IPS DF 6.9 (cell line): Measurements from ENCODE around the gene CRAMP1.
"Not testable (repeated sequence)": the region's sequence is repeated elsewhere in the genome, so short reads cannot be mapped to it uniquely, and the experiment has no call there.

Source experiments
- DNase-seq: peaks from one replicate; pipeline ENCODE4 v3.0.0-alpha.2; 2013; ENCODE audit warnings: low read depth, low spot score
- H3K27ac ChIP-seq: one replicate; pipeline ENCODE4 v1.5.1; 2013; ENCODE audit warnings: low read length, control low read depth
- H3K27me3 ChIP-seq: 2 replicates; pipeline ENCODE4 v1.6.1; 2013; ENCODE audit warnings: mild to moderate bottlenecking, low read length; ENCODE audit not compliant: control insufficient read depth, insufficient read depth
- H3K36me3 ChIP-seq: 2 replicates; pipeline ENCODE4 v1.6.1; 2013; ENCODE audit warnings: low read length; ENCODE audit not compliant: control insufficient read depth, insufficient read depth
- H3K4me1 ChIP-seq: 2 replicates; pipeline ENCODE4 v1.6.1; 2013; ENCODE audit warnings: low read length; ENCODE audit not compliant: control insufficient read depth, insufficient read depth
- H3K4me3 ChIP-seq: 2 replicates; pipeline ENCODE4 v1.5.1; 2013; ENCODE audit warnings: mild to moderate bottlenecking, low read length
- H3K9me3 ChIP-seq: 2 replicates; pipeline ENCODE4 v1.6.1; 2013; ENCODE audit warnings: low read length, inconsistent platforms; ENCODE audit not compliant: control insufficient read depth, insufficient read depth
- WGBS: extraction: QIAGEN DNeasy Blood & Tissue Kit; methylation state at CpG from one replicate; pipeline ENCODE4 v1.1.7; 2013; ENCODE audit warnings: mixed read lengths, missing lambda C conversion rate; ENCODE audit not compliant: insufficient read length, insufficient coverage; 5-methylcytosine and 5-hydroxymethylcytosine counted together

The CRAMP1 gene

GRCh38 chr16:1580256-1580655 lies 31.9 kb upstream of the CRAMP1 start:
- no peak for DNase-seq
- H3K27me3 ChIP-seq: no peaks in the 10 kb centered on the region
- H3K36me3 ChIP-seq: peaks cover 8% of the 10 kb centered on the region; the same call in 1 of the 2 replicates
- no peak overlapping the region for H3K27ac ChIP-seq
- WGBS: no CpG with 5 or more reads among the region's 12 CpGs
- no peaks in the 10 kb centered on the region for H3K4me1 ChIP-seq
- no peak overlapping the region for H3K4me3 ChIP-seq
- no peaks in the 10 kb centered on the region for H3K9me3 ChIP-seq

GRCh38 chr16:1580956-1581355 lies 31.2 kb upstream of the CRAMP1 start:
- Histone ChIP-seq H3K4me1 (no peaks in the 10 kb centered on the region), H3K4me3 (no peak overlapping the region), H3K27me3 (no peaks in the 10 kb centered on the region), H3K9me3 (no peaks in the 10 kb centered on the region), H3K27ac (no peak overlapping the region), H3K36me3 (peaks cover 8% of the 10 kb centered on the region; the same call in 1 of the 2 replicates)
- no CpG with 5 or more reads among the region's 6 CpGs for WGBS
- no peak for DNase-seq

GRCh38 chr16:1581804-1582203 lies 30.4 kb upstream of the CRAMP1 start:
- no CpG with 5 or more reads among the region's 9 CpGs for WGBS
- no peaks in the 10 kb centered on the region for H3K9me3 ChIP-seq
- no peak for DNase-seq
- H3K36me3 ChIP-seq: peaks cover 8% of the 10 kb centered on the region; the same call in 1 of the 2 replicates
- no peaks in the 10 kb centered on the region for H3K27me3 ChIP-seq
- no peak overlapping the region for H3K27ac ChIP-seq
- no peaks in the 10 kb centered on the region for H3K4me1 ChIP-seq
- no peak overlapping the region for H3K4me3 ChIP-seq

GRCh38 chr16:1583180-1583579 lies 29.0 kb upstream of the CRAMP1 start:
- Histone ChIP-seq H3K4me3 (no peak overlapping the region), H3K4me1 (no peaks in the 10 kb centered on the region), H3K27ac (no peak overlapping the region), H3K27me3 (no peaks in the 10 kb centered on the region), H3K9me3 (no peaks in the 10 kb centered on the region), H3K36me3 (peaks cover 8% of the 10 kb centered on the region; the same call in 1 of the 2 replicates)
- DNase-seq: no peak
- no CpG with 5 or more reads among the region's 15 CpGs for WGBS

- Histone ChIP-seq H3K9me3 (no peaks in the 10 kb centered on the region), H3K4me3 (no peak overlapping the region), H3K27ac (no peak overlapping the region), H3K36me3 (peaks cover 8% of the 10 kb centered on the region; the same call in 1 of the 2 replicates), H3K4me1 (no peaks in the 10 kb centered on the region), H3K27me3 (no peaks in the 10 kb centered on the region)
- DNase-seq: no peak
- WGBS: no CpG with 5 or more reads among the region's 8 CpGs
Measured at GRCh38 chr16:1584926-1585484, 27.2 kb upstream of the CRAMP1 start.

- no peaks in the 10 kb centered on the region for H3K9me3 ChIP-seq
- no peaks in the 10 kb centered on the region for H3K36me3 ChIP-seq
- WGBS: no CpG with 5 or more reads among the region's 6 CpGs
- no peak for DNase-seq
- H3K27me3 ChIP-seq: no peaks in the 10 kb centered on the region
- H3K27ac ChIP-seq: no peak overlapping the region
- H3K4me1 ChIP-seq: no peaks in the 10 kb centered on the region
- no peak overlapping the region for H3K4me3 ChIP-seq
Measured at GRCh38 chr16:1590366-1590765, 21.8 kb upstream of the CRAMP1 start.

- no peaks in the 10 kb centered on the region for H3K27me3 ChIP-seq
- H3K9me3 ChIP-seq: no peaks in the 10 kb centered on the region
- no peak for DNase-seq
- H3K4me1 ChIP-seq: no peaks in the 10 kb centered on the region
- no peaks in the 10 kb centered on the region for H3K36me3 ChIP-seq
- WGBS: no CpG with 5 or more reads among the region's 23 CpGs
- H3K4me3 ChIP-seq: no peak overlapping the region
- no peak overlapping the region for H3K27ac ChIP-seq
Measured at GRCh38 chr16:1590930-1591705, 21.0 kb upstream of the CRAMP1 start.

- no CpG with 5 or more reads among the region's 16 CpGs for WGBS
- H3K9me3 ChIP-seq: no peaks in the 10 kb centered on the region
- H3K36me3 ChIP-seq: no peaks in the 10 kb centered on the region
- H3K27me3 ChIP-seq: no peaks in the 10 kb centered on the region
- no peak overlapping the region for H3K4me3 ChIP-seq
- H3K27ac ChIP-seq: no peak overlapping the region
- H3K4me1 ChIP-seq: no peaks in the 10 kb centered on the region
- no peak for DNase-seq
Measured at GRCh38 chr16:1592446-1592845, 19.7 kb upstream of the CRAMP1 start.

GRCh38 chr16:1595511-1595910 lies 16.6 kb upstream of the CRAMP1 start:
- H3K4me3 ChIP-seq, H3K4me1 ChIP-seq, H3K27ac ChIP-seq, H3K27me3 ChIP-seq, H3K36me3 ChIP-seq, DNase-seq, H3K9me3 ChIP-seq: not testable (repeated sequence)
- no CpG with 5 or more reads among the region's 5 CpGs for WGBS

- WGBS: no CpG with 5 or more reads among the region's 12 CpGs
- no peaks in the 10 kb centered on the region for H3K36me3 ChIP-seq
- no peaks in the 10 kb centered on the region for H3K9me3 ChIP-seq
- H3K27ac ChIP-seq: no peak overlapping the region
- H3K4me1 ChIP-seq: no peaks in the 10 kb centered on the region
- H3K4me3 ChIP-seq: no peak overlapping the region
- no peak for DNase-seq
- H3K27me3 ChIP-seq: no peaks in the 10 kb centered on the region
Measured at GRCh38 chr16:1596516-1596915, 15.6 kb upstream of the CRAMP1 start.

GRCh38 chr16:1597154-1597553 lies 15.0 kb upstream of the CRAMP1 start:
- WGBS: no CpG with 5 or more reads among the region's 13 CpGs
- Histone ChIP-seq H3K4me3 (no peak overlapping the region), H3K9me3 (no peaks in the 10 kb centered on the region), H3K27ac (no peak overlapping the region), H3K4me1 (no peaks in the 10 kb centered on the region), H3K27me3 (no peaks in the 10 kb centered on the region), H3K36me3 (no peaks in the 10 kb centered on the region)
- no peak for DNase-seq
